ENCODE measurements around the gene CLCN5.

GRCh38 chrX:49901048-49901447, 21.3 kb upstream of the CLCN5 start:
- no peak for TF ChIP-seq CTCF (IDR thresholded peaks at IDR 0.05)
- TF ChIP-seq KDM1A (IDR thresholded peaks at IDR 0.05; ENCODE audit: low read depth), result no peak
- TF ChIP-seq BCL3 (IDR thresholded peaks at IDR 0.05), result no peak
- no peak for TF ChIP-seq REST (IDR thresholded peaks at IDR 0.05)
- TF ChIP-seq SREBF2 (IDR thresholded peaks at IDR 0.05), result no peak
- TF ChIP-seq ELK1 (IDR thresholded peaks at IDR 0.05; ENCODE audit: low read depth, low read length), result no peak
- TF ChIP-seq MAX (IDR thresholded peaks at IDR 0.05), result no peak
- TF ChIP-seq POLR2A (IDR thresholded peaks at IDR 0.05; ENCODE audit: low read length), result no peak
- no peak for TF ChIP-seq ZSCAN20 (CRISPR knock-in tag; IDR thresholded peaks at IDR 0.05)

Data from A549 (cell line).